ENCODE results near the gene ARHGAP24.

GRCh38 chr4:85455942-85456341, 19.0 kb upstream of the ARHGAP24 start:
- no peak for TF ChIP-seq TAF1 (IDR thresholded peaks at IDR 0.05; ENCODE audit: low read depth)
- TF ChIP-seq EGR1 (IDR thresholded peaks at IDR 0.05): no peak
- no peak for TF ChIP-seq TCF12 (IDR thresholded peaks at IDR 0.05; ENCODE audit: low read depth)
- no peak for TF ChIP-seq RAD21 (IDR thresholded peaks at IDR 0.05; ENCODE audit: low read depth)
- no peak for TF ChIP-seq CREB1 (IDR thresholded peaks at IDR 0.05; ENCODE audit: low read depth)
- no peak for TF ChIP-seq CEBPB (IDR thresholded peaks at IDR 0.05)
- TF ChIP-seq EP300 (IDR thresholded peaks at IDR 0.05; ENCODE audit: borderline replicate concordance): no peak
- TF ChIP-seq YY1 (IDR thresholded peaks at IDR 0.05; ENCODE audit: low read depth): no peak
- TF ChIP-seq REST (IDR thresholded peaks at IDR 0.05; ENCODE audit: low read depth): no peak
- TF ChIP-seq FOXM1 (IDR thresholded peaks at IDR 0.05; ENCODE audit: borderline replicate concordance, low read depth): no peak
- TF ChIP-seq MAX (IDR thresholded peaks at IDR 0.05): no peak
- TF ChIP-seq TEAD4 (IDR thresholded peaks at IDR 0.05): no peak
